SH-SY5Y (cell line): ENCODE measurements around the gene SCYGR2.

Source experiments
- GATA2 ChIP-seq: IDR thresholded peaks from 2 replicates; pipeline ENCODE4 v1.6.1; 2011; ENCODE audit warnings: mild to moderate bottlenecking, low read depth, low read length
- GATA3 ChIP-seq: IDR thresholded peaks from 2 replicates; pipeline ENCODE4 v1.6.1; 2011; ENCODE audit warnings: low read depth, mild to moderate bottlenecking, low read length, moderate library complexity

SCYGR2 gene

GRCh38 chr2:227617316-227618230, 18.9 kb downstream of the SCYGR2 start, which contains the start of gene SCYGR4:
SCYGR4 (plus strand) TSS chr2:227617498; CDS start chr2:227617498, 0 bp downstream.
- TF ChIP-seq GATA3, result no peak
- TF ChIP-seq GATA2, result no peak

- no peak for TF ChIP-seq GATA3
- no peak for TF ChIP-seq GATA2
Observed at GRCh38 chr2:227623226-227623625, 24.5 kb downstream of the SCYGR2 start.

- no peak for TF ChIP-seq GATA3
- TF ChIP-seq GATA2, result no peak
Observed at GRCh38 chr2:227625420-227625819, 26.7 kb downstream of the SCYGR2 start.

GRCh38 chr2:227626580-227627151, 28.0 kb downstream of the SCYGR2 start:
- TF ChIP-seq GATA3, result no peak
- TF ChIP-seq GATA2, result no peak

GRCh38 chr2:227627769-227628168, 29.1 kb downstream of the SCYGR2 start:
- TF ChIP-seq GATA2 (no peak), GATA3 (no peak)

- TF ChIP-seq GATA2, result no peak
- TF ChIP-seq GATA3, result no peak
Observed at GRCh38 chr2:227629435-227629834, 30.7 kb downstream of the SCYGR2 start.

GRCh38 chr2:227630322-227630721, 31.6 kb downstream of the SCYGR2 start:
- TF ChIP-seq GATA2, result no peak
- TF ChIP-seq GATA3, result no peak

GRCh38 chr2:227632827-227633226, 34.1 kb downstream of the SCYGR2 start:
- TF ChIP-seq GATA2 (no peak), GATA3 (no peak)

- TF ChIP-seq GATA3, result no peak
- TF ChIP-seq GATA2, result no peak
Observed at GRCh38 chr2:227634201-227634600, 35.5 kb downstream of the SCYGR2 start.

GRCh38 chr2:227642656-227643055, 44.0 kb downstream of the SCYGR2 start:
- TF ChIP-seq GATA2 (no peak), GATA3 (no peak)

- no peak for TF ChIP-seq GATA3
- TF ChIP-seq GATA2, result no peak
Observed at GRCh38 chr2:227643990-227644551, 45.4 kb downstream of the SCYGR2 start.
